ENCODE results near the gene GALP.
"Not testable (repeated sequence)": the region's sequence is repeated elsewhere in the genome, so short reads cannot be mapped to it uniquely, and the experiment has no call there.

DNA sequence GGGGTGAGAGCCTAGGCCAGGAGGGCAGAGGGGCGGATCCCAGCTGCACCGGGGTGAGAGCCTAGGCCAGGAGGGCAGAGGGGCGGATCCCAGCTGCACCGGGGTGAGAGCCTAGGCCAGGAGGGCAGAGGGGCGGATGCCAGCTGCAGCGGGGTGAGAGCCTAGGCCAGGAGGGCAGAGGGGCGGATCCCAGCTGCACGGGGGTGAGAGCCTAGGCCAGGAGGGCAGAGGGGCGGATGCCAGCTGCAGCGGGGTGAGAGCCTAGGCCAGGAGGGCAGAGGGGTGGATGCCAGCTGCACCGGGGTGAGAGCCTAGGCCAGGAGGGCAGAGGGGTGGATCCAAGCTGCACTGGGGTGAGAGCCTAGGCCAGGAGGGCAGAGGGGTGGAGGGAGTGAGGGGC, 502 bp downstream of the GALP start:
- not testable (repeated sequence) for TF ChIP-seq EZH2 (IDR thresholded peaks at IDR 0.05; ENCODE audit: borderline replicate concordance, low read depth, low read length, severe bottlenecking); MYC (IDR thresholded peaks at IDR 0.05; ENCODE audit: low read depth, low read length); JUN (IDR thresholded peaks at IDR 0.05; ENCODE audit: borderline replicate concordance, insufficient read depth, insufficient read length, low read depth); POLR2A (IDR thresholded peaks at IDR 0.05; ENCODE audit: low read depth, low read length); POLR2AphosphoS5 (IDR thresholded peaks at IDR 0.05; ENCODE audit: insufficient read depth, low read depth, low read length); GATA2 (IDR thresholded peaks at IDR 0.05; ENCODE audit: insufficient read depth, insufficient read length, low read depth, low read length)
- TF ChIP-seq, protein P1, sequence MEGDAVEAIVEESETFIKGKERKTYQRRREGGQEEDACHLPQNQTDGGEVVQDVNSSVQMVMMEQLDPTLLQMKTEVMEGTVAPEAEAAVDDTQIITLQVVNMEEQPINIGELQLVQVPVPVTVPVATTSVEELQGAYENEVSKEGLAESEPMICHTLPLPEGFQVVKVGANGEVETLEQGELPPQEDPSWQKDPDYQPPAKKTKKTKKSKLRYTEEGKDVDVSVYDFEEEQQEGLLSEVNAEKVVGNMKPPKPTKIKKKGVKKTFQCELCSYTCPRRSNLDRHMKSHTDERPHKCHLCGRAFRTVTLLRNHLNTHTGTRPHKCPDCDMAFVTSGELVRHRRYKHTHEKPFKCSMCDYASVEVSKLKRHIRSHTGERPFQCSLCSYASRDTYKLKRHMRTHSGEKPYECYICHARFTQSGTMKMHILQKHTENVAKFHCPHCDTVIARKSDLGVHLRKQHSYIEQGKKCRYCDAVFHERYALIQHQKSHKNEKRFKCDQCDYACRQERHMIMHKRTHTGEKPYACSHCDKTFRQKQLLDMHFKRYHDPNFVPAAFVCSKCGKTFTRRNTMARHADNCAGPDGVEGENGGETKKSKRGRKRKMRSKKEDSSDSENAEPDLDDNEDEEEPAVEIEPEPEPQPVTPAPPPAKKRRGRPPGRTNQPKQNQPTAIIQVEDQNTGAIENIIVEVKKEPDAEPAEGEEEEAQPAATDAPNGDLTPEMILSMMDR (IDR thresholded peaks at IDR 0.05; ENCODE audit: extremely low read depth in 1 of 2, insufficient read depth in 1 of 2, low read depth in 1 of 2, low read length in 2 of 2): not testable (repeated sequence)
- TF ChIP-seq, protein P2, sequence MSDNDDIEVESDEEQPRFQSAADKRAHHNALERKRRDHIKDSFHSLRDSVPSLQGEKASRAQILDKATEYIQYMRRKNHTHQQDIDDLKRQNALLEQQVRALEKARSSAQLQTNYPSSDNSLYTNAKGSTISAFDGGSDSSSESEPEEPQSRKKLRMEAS (IDR thresholded peaks at IDR 0.05; ENCODE audit: insufficient read depth, insufficient read length): not testable (repeated sequence)
